DND-41 (cell line): Measurements from ENCODE around the gene PITPNM3.

ENCODE experiments used
- EZH2 ChIP-seq: IDR thresholded peaks from 3 replicates; pipeline ENCODE4 v1.6.1; 2012; ENCODE audit warnings: borderline replicate concordance, low read depth, mild to moderate bottlenecking, moderate library complexity, low read length, inconsistent platforms; ENCODE audit not compliant: severe bottlenecking
- TF ChIP-seq, protein P1 (sequence below): IDR thresholded peaks from 2 replicates; pipeline ENCODE4 v1.5.1; 2012; ENCODE audit warnings: borderline replicate concordance, low read length, moderate library complexity, mild to moderate bottlenecking; ENCODE audit not compliant: poor library complexity, severe bottlenecking; ENCODE audit errors: extremely low read depth

DNA sequence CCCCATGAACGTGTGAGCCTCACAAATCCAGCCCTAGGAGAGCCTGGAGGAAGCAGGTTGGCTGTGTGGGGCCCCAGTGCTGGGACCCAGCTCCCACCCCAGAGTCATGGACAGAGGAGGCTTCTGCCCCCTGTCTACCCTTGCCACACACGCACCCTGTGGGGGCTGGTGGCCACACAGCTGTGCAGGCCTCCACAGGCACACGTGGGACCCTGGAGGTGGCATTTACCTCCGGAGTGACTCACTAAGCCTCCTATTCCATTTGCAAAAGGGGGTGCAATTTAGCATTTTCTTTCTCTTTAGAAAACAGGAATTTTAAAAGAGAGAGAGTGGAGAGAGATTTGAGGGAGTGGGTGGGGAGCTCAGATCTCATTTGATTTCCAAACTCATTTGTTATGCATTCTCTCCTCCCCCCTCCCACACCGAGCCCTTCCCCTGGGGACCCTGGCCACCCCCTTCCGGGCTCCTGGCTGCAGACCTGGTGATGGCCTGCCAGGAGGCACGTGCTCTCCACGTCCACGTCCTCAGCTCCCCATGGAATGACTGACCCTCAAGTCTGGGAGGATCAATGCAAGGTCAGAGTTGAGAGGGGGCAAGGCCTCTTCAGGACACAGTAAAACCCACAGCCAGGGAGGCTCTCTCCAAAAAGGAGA lies 6.8 kb downstream of the PITPNM3 start:
- TF ChIP-seq, protein P1, sequence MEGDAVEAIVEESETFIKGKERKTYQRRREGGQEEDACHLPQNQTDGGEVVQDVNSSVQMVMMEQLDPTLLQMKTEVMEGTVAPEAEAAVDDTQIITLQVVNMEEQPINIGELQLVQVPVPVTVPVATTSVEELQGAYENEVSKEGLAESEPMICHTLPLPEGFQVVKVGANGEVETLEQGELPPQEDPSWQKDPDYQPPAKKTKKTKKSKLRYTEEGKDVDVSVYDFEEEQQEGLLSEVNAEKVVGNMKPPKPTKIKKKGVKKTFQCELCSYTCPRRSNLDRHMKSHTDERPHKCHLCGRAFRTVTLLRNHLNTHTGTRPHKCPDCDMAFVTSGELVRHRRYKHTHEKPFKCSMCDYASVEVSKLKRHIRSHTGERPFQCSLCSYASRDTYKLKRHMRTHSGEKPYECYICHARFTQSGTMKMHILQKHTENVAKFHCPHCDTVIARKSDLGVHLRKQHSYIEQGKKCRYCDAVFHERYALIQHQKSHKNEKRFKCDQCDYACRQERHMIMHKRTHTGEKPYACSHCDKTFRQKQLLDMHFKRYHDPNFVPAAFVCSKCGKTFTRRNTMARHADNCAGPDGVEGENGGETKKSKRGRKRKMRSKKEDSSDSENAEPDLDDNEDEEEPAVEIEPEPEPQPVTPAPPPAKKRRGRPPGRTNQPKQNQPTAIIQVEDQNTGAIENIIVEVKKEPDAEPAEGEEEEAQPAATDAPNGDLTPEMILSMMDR, result peak; percentile 6
- no peak for TF ChIP-seq EZH2
